GM12892 (cell line): ENCODE measurements around the gene SERPINC1.

Experiments
- POLR2A ChIP-seq: IDR thresholded peaks from 2 replicates; pipeline ENCODE4 v1.6.1; 2011; ENCODE audit warnings: low read depth, low read length, control low read depth
- POLR2AphosphoS5 ChIP-seq: IDR thresholded peaks from 2 replicates; pipeline ENCODE4 v1.6.1; 2011; ENCODE audit warnings: low read depth, low read length, control low read depth
- TAF1 ChIP-seq: IDR thresholded peaks from 2 replicates; pipeline ENCODE4 v1.6.1; 2011; ENCODE audit warnings: low read depth, mild to moderate bottlenecking, control low read depth, low read length, borderline replicate concordance

DNA sequence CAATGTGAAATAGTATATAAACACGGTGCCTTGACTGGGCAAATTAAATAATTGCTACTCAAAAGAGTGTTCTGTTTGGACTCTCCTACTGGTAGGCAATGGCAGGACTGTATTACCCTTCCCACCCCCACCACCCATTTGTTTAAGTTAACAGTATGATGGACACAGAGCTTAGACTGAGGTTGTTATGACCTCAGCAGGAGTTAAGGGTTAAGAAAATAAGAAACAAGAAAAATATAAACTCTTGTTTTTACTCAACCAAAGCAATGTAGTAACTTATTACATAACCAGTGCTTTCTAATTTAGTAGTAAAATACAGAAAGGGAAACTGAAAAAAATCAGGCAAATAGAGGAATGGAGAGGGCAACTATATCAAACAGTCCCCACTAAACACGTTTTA, 19.9 kb upstream of the SERPINC1 start:
- no peak for TF ChIP-seq POLR2A
- TF ChIP-seq POLR2AphosphoS5 = no peak
- TF ChIP-seq TAF1 = no peak
